GM23338 (cell line): ENCODE measurements around the gene ZEB1. TPM values are rescaled to one million over a fixed set of nuclear protein-coding genes. Genes with fewer than 3 reads are reported as not detected.

Source experiments
- ATAC-seq: fragments of 200-7000 bp; cut with Tn5 transposase; 3 replicates; pipeline ENCODE4 v1.9.1; 2020
- DNase-seq: peaks from one replicate; pipeline ENCODE4 v3.0.0-alpha.2; 2015; ENCODE audit warnings: low spot score
- H2AFZ ChIP-seq: fragments of 200-600 bp; sonication (generic); 2 replicates; pipeline ENCODE4 v1.8.0; 2016; ENCODE audit warnings: antibody characterized with exemption, mild to moderate bottlenecking, moderate library complexity
- H3F3A ChIP-seq: fragments of 200-600 bp; sonication (generic); replicated peaks from 2 replicates; pipeline ENCODE4 v1.8.0; 2017; ENCODE audit warnings: antibody characterized with exemption, mixed run types, low read depth
- H3K27ac ChIP-seq: fragments of 200-600 bp; sonication (generic); 2 replicates; pipeline ENCODE4 v1.6.1; 2016; ENCODE audit warnings: low read depth
- H3K27me3 ChIP-seq: fragments of 200-600 bp; sonication (generic); 2 replicates; pipeline ENCODE4 v1.8.0; 2016; ENCODE audit warnings: mild to moderate bottlenecking, mixed run types, moderate library complexity; ENCODE audit not compliant: insufficient read depth
- H3K36me3 ChIP-seq: fragments of 200-600 bp; sonication (generic); 2 replicates; pipeline ENCODE4 v1.8.0; 2016; ENCODE audit warnings: mild to moderate bottlenecking; ENCODE audit not compliant: insufficient read depth
- H3K4me1 ChIP-seq: fragments of 200-600 bp; sonication (generic); 2 replicates; pipeline ENCODE4 v1.8.0; 2016; ENCODE audit warnings: mild to moderate bottlenecking, moderate library complexity; ENCODE audit not compliant: insufficient read depth
- H3K4me2 ChIP-seq: fragments of 200-600 bp; sonication (generic); 2 replicates; pipeline ENCODE4 v1.7.1; 2017; ENCODE audit warnings: mixed run types
- H3K4me3 ChIP-seq: fragments of 200-600 bp; sonication (generic); 2 replicates; pipeline ENCODE4 v1.6.1; 2016; ENCODE audit warnings: mixed run types
- H3K79me2 ChIP-seq: fragments of 200-600 bp; sonication (generic); replicated peaks from 2 replicates; pipeline ENCODE4 v1.8.0; 2017; ENCODE audit warnings: mild to moderate bottlenecking; ENCODE audit not compliant: insufficient read depth
- H3K9me2 ChIP-seq: fragments of 200-600 bp; sonication (generic); 2 replicates; pipeline ENCODE4 v1.8.0; 2017; ENCODE audit not compliant: insufficient read depth
- H4K20me1 ChIP-seq: fragments of 200-600 bp; sonication (generic); replicated peaks from 2 replicates; pipeline ENCODE4 v1.8.0; 2017; ENCODE audit warnings: mild to moderate bottlenecking; ENCODE audit not compliant: insufficient read depth
- H3K27ac Mint-ChIP-seq: 2 replicates; pipeline ENCODE4 v1.8.0; 2020; ENCODE audit warnings: inconsistent platforms, mild to moderate bottlenecking, moderate library complexity, mixed read lengths
- H3K27me3 Mint-ChIP-seq: 3 replicates; pipeline ENCODE4 v1.8.0; 2022; ENCODE audit warnings: low read depth, mild to moderate bottlenecking, moderate library complexity, mixed read lengths, inconsistent platforms; ENCODE audit not compliant: insufficient read depth, poor library complexity
- H3K36me3 Mint-ChIP-seq: 3 replicates; pipeline ENCODE4 v1.8.0; 2021; ENCODE audit warnings: low read depth, mild to moderate bottlenecking, inconsistent platforms, moderate library complexity, mixed read lengths
- H3K4me1 Mint-ChIP-seq: 3 replicates; pipeline ENCODE4 v1.8.0; 2020; ENCODE audit warnings: mild to moderate bottlenecking, inconsistent platforms, mixed read lengths
- H3K4me3 Mint-ChIP-seq: 3 replicates; pipeline ENCODE4 v1.8.0; 2021; ENCODE audit warnings: moderate library complexity, mild to moderate bottlenecking, inconsistent platforms, mixed read lengths
- H3K9me3 Mint-ChIP-seq: 3 replicates; pipeline ENCODE4 v1.8.0; 2020; ENCODE audit warnings: moderate library complexity, mild to moderate bottlenecking, inconsistent platforms, mixed read lengths
- CREB1 ChIP-seq: fragments of 250-450 bp; sonication (Bioruptor Pico); IDR thresholded peaks from 2 replicates; pipeline ENCODE4 v1.5.0; 2020; ENCODE audit warnings: low read depth, mild to moderate bottlenecking, moderate library complexity
- EZH2 ChIP-seq: fragments of 200-600 bp; sonication (generic); IDR thresholded peaks from one replicate; pipeline ENCODE4 v1.8.0; 2017; ENCODE audit warnings: antibody characterized with exemption, mild to moderate bottlenecking, low read depth; ENCODE audit not compliant: unreplicated experiment
- EZH2phosphoT487 ChIP-seq: fragments of 200-600 bp; sonication (generic); IDR thresholded peaks from one replicate; pipeline ENCODE4 v1.8.1; 2018; ENCODE audit warnings: antibody characterized with exemption; ENCODE audit not compliant: unreplicated experiment
- JUNB ChIP-seq: IDR thresholded peaks from one replicate; pipeline ENCODE4 v1.6.1; 2016; ENCODE audit warnings: antibody characterized with exemption; ENCODE audit not compliant: unreplicated experiment
- NANOG ChIP-seq: IDR thresholded peaks from 2 replicates; pipeline ENCODE4 v1.6.1; 2016; ENCODE audit warnings: antibody characterized with exemption, borderline replicate concordance
- POLR2AphosphoS5 ChIP-seq: IDR thresholded peaks from 2 replicates; pipeline ENCODE4 v1.6.1; 2016; ENCODE audit warnings: antibody characterized with exemption, low read depth
- STAT1 ChIP-seq: IDR thresholded peaks from one replicate; pipeline ENCODE4 v1.6.1; 2016; ENCODE audit warnings: antibody characterized with exemption; ENCODE audit not compliant: unreplicated experiment
- ZNF114 ChIP-seq: fragments of 250-450 bp; sonication (Bioruptor Pico); IDR thresholded peaks from 2 replicates; pipeline ENCODE4 v1.5.0; 2020; ENCODE audit warnings: mild to moderate bottlenecking, moderate library complexity
- ZNF331 ChIP-seq: fragments of 250-450 bp; sonication (Bioruptor Pico); IDR thresholded peaks from 2 replicates; pipeline ENCODE4 v1.5.0; 2020; ENCODE audit warnings: low read depth, mild to moderate bottlenecking, moderate library complexity
- polyA plus RNA-seq: library from polyadenylated mRNA; unstranded; fragments of >200 nt; fragmentation: Nextera tagmentation; extraction: Ambion mirVana; gene quantifications from 2 replicates; pipeline ENCODE4 v1.2.1, GENCODE V29; 2016
- total RNA-seq: library from RNA; depleted of rRNA; stranded (reverse); fragments of >200 nt; shearing (Covaris generic); gene quantifications from 2 replicates; pipeline ENCODE4 v1.2.3, GENCODE V29; 2014
- TF ChIP-seq, protein P1 (sequence below): fragments of 250-450 bp; sonication (Bioruptor Pico); IDR thresholded peaks from 2 replicates; pipeline ENCODE4 v1.5.0; 2020; ENCODE audit warnings: mild to moderate bottlenecking, moderate library complexity
- TF ChIP-seq, protein P2 (sequence below): IDR thresholded peaks from one replicate; pipeline ENCODE4 v1.6.1; 2018; ENCODE audit warnings: antibody characterized with exemption; ENCODE audit not compliant: unreplicated experiment
- TF ChIP-seq, protein P3 (sequence below), 2 experiments: fragments of 200-600 bp in 1 of 2; sonication (generic) in 1 of 2; conservative IDR thresholded peaks; 2 replicates each; pipeline versions ENCODE4 v1.5.1 to v1.6.1; 2016 to 2017; ENCODE audit warnings: antibody characterized with exemption in 2 of 2, low read depth in 2 of 2, mild to moderate bottlenecking in 2 of 2, moderate library complexity in 1 of 2
- TF ChIP-seq, protein P4 (sequence below): IDR thresholded peaks from 2 replicates; pipeline ENCODE4 v1.6.1; 2016; ENCODE audit warnings: antibody characterized with exemption

ZEB1 gene
- total and polyA plus RNA-seq, 2 experiments from 2014 or later, result 0.16 to 0.45 TPM

DNA sequence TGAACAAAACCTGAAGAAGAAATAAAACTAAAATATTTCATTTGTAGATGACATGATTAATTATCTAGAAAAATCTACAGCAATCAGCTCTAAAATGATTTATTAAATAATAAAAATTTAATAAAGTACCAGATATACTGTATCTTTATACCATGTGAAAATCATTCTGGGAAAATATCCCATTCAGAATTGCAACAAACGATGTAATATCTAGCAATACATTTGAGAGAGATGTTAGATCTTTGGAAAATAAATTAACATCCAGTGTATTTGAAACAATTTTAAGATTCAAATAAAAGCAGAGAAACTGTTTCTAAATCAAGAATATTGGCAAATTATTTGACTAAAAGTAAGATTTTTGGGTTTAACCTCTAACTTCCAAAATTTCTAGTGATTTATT is 62.2 kb downstream of the ZEB1 start:
- Histone ChIP-seq H3K27me3 (no peaks in the 10 kb centered on the region), H3F3A (no peaks in the 10 kb centered on the region), H4K20me1 (no peaks in the 10 kb centered on the region), H3K9me2 (0 out of 2 replicates have a peak, but pooled peaks cover 2% of the 10 kb centered on the region), H3K4me3 (no peak overlapping the region), H3K4me2 (no peak overlapping the region), H3K4me1 (peaks cover 10% of the 10 kb centered on the region; the same call in 1 of the 2 replicates), H3K27ac (no peak overlapping the region), H2AFZ (no peak overlapping the region), H3K36me3 (no peaks in the 10 kb centered on the region), H3K79me2 (no peaks in the 10 kb centered on the region)
- Mint-ChIP-seq H3K27ac (no peak overlapping the region), H3K4me1 (peaks cover 12% of the 10 kb centered on the region), H3K9me3 (no peaks in the 10 kb centered on the region), H3K4me3 (no peak overlapping the region), H3K27me3 (no peaks in the 10 kb centered on the region), H3K36me3 (no peaks in the 10 kb centered on the region)
- no peak for DNase-seq
- TF ChIP-seq STAT1, result no peak
- no peak for TF ChIP-seq EZH2phosphoT487
- TF ChIP-seq, protein P1, sequence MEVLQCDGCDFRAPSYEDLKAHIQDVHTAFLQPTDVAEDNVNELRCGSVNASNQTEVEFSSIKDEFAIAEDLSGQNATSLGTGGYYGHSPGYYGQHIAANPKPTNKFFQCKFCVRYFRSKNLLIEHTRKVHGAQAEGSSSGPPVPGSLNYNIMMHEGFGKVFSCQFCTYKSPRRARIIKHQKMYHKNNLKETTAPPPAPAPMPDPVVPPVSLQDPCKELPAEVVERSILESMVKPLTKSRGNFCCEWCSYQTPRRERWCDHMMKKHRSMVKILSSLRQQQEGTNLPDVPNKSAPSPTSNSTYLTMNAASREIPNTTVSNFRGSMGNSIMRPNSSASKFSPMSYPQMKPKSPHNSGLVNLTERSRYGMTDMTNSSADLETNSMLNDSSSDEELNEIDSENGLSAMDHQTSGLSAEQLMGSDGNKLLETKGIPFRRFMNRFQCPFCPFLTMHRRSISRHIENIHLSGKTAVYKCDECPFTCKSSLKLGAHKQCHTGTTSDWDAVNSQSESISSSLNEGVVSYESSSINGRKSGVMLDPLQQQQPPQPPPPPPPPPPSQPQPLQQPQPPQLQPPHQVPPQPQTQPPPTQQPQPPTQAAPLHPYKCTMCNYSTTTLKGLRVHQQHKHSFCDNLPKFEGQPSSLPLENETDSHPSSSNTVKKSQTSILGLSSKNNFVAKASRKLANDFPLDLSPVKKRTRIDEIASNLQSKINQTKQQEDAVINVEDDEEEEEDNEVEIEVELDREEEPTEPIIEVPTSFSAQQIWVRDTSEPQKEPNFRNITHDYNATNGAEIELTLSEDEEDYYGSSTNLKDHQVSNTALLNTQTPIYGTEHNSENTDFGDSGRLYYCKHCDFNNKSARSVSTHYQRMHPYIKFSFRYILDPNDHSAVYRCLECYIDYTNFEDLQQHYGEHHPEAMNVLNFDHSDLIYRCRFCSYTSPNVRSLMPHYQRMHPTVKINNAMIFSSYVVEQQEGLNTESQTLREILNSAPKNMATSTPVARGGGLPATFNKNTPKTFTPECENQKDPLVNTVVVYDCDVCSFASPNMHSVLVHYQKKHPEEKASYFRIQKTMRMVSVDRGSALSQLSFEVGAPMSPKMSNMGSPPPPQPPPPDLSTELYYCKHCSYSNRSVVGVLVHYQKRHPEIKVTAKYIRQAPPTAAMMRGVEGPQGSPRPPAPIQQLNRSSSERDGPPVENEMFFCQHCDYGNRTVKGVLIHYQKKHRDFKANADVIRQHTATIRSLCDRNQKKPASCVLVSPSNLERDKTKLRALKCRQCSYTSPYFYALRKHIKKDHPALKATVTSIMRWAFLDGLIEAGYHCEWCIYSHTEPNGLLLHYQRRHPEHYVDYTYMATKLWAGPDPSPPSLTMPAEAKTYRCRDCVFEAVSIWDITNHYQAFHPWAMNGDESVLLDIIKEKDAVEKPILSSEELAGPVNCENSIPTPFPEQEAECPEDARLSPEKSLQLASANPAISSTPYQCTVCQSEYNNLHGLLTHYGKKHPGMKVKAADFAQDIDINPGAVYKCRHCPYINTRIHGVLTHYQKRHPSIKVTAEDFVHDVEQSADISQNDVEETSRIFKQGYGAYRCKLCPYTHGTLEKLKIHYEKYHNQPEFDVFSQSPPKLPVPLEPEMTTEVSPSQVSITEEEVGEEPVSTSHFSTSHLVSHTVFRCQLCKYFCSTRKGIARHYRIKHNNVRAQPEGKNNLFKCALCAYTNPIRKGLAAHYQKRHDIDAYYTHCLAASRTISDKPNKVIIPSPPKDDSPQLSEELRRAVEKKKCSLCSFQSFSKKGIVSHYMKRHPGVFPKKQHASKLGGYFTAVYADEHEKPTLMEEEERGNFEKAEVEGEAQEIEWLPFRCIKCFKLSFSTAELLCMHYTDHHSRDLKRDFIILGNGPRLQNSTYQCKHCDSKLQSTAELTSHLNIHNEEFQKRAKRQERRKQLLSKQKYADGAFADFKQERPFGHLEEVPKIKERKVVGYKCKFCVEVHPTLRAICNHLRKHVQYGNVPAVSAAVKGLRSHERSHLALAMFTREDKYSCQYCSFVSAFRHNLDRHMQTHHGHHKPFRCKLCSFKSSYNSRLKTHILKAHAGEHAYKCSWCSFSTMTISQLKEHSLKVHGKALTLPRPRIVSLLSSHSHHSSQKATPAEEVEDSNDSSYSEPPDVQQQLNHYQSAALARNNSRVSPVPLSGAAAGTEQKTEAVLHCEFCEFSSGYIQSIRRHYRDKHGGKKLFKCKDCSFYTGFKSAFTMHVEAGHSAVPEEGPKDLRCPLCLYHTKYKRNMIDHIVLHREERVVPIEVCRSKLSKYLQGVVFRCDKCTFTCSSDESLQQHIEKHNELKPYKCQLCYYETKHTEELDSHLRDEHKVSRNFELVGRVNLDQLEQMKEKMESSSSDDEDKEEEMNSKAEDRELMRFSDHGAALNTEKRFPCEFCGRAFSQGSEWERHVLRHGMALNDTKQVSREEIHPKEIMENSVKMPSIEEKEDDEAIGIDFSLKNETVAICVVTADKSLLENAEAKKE (CRISPR knock-in tag), result no peak
- TF ChIP-seq NANOG, result no peak
- TF ChIP-seq, protein P2, sequence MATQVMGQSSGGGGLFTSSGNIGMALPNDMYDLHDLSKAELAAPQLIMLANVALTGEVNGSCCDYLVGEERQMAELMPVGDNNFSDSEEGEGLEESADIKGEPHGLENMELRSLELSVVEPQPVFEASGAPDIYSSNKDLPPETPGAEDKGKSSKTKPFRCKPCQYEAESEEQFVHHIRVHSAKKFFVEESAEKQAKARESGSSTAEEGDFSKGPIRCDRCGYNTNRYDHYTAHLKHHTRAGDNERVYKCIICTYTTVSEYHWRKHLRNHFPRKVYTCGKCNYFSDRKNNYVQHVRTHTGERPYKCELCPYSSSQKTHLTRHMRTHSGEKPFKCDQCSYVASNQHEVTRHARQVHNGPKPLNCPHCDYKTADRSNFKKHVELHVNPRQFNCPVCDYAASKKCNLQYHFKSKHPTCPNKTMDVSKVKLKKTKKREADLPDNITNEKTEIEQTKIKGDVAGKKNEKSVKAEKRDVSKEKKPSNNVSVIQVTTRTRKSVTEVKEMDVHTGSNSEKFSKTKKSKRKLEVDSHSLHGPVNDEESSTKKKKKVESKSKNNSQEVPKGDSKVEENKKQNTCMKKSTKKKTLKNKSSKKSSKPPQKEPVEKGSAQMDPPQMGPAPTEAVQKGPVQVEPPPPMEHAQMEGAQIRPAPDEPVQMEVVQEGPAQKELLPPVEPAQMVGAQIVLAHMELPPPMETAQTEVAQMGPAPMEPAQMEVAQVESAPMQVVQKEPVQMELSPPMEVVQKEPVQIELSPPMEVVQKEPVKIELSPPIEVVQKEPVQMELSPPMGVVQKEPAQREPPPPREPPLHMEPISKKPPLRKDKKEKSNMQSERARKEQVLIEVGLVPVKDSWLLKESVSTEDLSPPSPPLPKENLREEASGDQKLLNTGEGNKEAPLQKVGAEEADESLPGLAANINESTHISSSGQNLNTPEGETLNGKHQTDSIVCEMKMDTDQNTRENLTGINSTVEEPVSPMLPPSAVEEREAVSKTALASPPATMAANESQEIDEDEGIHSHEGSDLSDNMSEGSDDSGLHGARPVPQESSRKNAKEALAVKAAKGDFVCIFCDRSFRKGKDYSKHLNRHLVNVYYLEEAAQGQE, result no peak
- no peak for TF ChIP-seq ZNF114 (CRISPR knock-in tag)
- no peak for TF ChIP-seq JUNB
- no peak for TF ChIP-seq EZH2
- TF ChIP-seq POLR2AphosphoS5, result no peak
- no peak for TF ChIP-seq ZNF331
- TF ChIP-seq CREB1, result no peak
- TF ChIP-seq, protein P3, sequence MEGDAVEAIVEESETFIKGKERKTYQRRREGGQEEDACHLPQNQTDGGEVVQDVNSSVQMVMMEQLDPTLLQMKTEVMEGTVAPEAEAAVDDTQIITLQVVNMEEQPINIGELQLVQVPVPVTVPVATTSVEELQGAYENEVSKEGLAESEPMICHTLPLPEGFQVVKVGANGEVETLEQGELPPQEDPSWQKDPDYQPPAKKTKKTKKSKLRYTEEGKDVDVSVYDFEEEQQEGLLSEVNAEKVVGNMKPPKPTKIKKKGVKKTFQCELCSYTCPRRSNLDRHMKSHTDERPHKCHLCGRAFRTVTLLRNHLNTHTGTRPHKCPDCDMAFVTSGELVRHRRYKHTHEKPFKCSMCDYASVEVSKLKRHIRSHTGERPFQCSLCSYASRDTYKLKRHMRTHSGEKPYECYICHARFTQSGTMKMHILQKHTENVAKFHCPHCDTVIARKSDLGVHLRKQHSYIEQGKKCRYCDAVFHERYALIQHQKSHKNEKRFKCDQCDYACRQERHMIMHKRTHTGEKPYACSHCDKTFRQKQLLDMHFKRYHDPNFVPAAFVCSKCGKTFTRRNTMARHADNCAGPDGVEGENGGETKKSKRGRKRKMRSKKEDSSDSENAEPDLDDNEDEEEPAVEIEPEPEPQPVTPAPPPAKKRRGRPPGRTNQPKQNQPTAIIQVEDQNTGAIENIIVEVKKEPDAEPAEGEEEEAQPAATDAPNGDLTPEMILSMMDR (conservative IDR thresholded peaks at IDR 0.05; ENCODE audit: low read depth in 2 of 2), result no peak
- TF ChIP-seq, protein P4, sequence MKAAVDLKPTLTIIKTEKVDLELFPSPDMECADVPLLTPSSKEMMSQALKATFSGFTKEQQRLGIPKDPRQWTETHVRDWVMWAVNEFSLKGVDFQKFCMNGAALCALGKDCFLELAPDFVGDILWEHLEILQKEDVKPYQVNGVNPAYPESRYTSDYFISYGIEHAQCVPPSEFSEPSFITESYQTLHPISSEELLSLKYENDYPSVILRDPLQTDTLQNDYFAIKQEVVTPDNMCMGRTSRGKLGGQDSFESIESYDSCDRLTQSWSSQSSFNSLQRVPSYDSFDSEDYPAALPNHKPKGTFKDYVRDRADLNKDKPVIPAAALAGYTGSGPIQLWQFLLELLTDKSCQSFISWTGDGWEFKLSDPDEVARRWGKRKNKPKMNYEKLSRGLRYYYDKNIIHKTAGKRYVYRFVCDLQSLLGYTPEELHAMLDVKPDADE, result no peak
- ATAC-seq, result no peak
